H9 (cell line): ENCODE measurements around the gene NADSYN1. TPM values are rescaled to one million over a fixed set of nuclear protein-coding genes. Genes with fewer than 3 reads are reported as not detected.

ENCODE experiments used
- DNase-seq: peaks from one replicate; pipeline ENCODE4 v3.0.0-alpha.2; 2017
- H2AFZ ChIP-seq: one replicate; pipeline ENCODE4 v1.6.1; 2013; ENCODE audit warnings: mild to moderate bottlenecking, low read length, control low read depth, moderate library complexity
- H2AK5ac ChIP-seq: 2 replicates; pipeline ENCODE4 v1.6.1; 2013; ENCODE audit warnings: low read length, control low read depth, mixed read lengths; ENCODE audit not compliant: insufficient read length
- H2BK120ac ChIP-seq: one replicate; pipeline ENCODE4 v1.6.1; 2013; ENCODE audit warnings: low read depth, mild to moderate bottlenecking, low read length, control low read depth, inconsistent platforms; ENCODE audit not compliant: poor library complexity, severe bottlenecking
- H2BK12ac ChIP-seq: 2 replicates; pipeline ENCODE4 v1.6.1; 2013; ENCODE audit warnings: low read length, control low read depth, mixed read lengths, low read depth; ENCODE audit not compliant: insufficient read length
- H2BK15ac ChIP-seq: 2 replicates; pipeline ENCODE4 v1.6.1; 2013; ENCODE audit warnings: low read depth, low read length, control low read depth
- H2BK20ac ChIP-seq: one replicate; pipeline ENCODE4 v1.6.1; 2013; ENCODE audit warnings: low read depth, mild to moderate bottlenecking, low read length, control low read depth, inconsistent platforms; ENCODE audit not compliant: poor library complexity, severe bottlenecking
- H2BK5ac ChIP-seq: 2 replicates; pipeline ENCODE4 v1.6.1; 2013; ENCODE audit warnings: low read length, control low read depth, mixed read lengths; ENCODE audit not compliant: insufficient read length
- H3K14ac ChIP-seq: 2 replicates; pipeline ENCODE4 v1.6.1; 2013; ENCODE audit warnings: low read length, control low read depth; ENCODE audit not compliant: insufficient read depth
- H3K18ac ChIP-seq: 2 replicates; pipeline ENCODE4 v1.6.1; 2013; ENCODE audit warnings: low read depth, mild to moderate bottlenecking, mixed read lengths, low read length, control low read depth; ENCODE audit not compliant: insufficient read length
- H3K23ac ChIP-seq: 2 replicates; pipeline ENCODE4 v1.6.1; 2013; ENCODE audit warnings: low read length, control low read depth, mixed read lengths, low read depth; ENCODE audit not compliant: insufficient read length
- H3K23me2 ChIP-seq: 2 replicates; pipeline ENCODE4 v1.6.1; 2013; ENCODE audit warnings: low read depth, mild to moderate bottlenecking, mixed read lengths, low read length, control low read depth; ENCODE audit not compliant: insufficient read length, poor library complexity, severe bottlenecking
- H3K27ac ChIP-seq: 2 replicates; pipeline ENCODE4 v1.5.1; 2013; ENCODE audit warnings: low read length, control low read depth, mixed read lengths, low read depth; ENCODE audit not compliant: insufficient read length
- H3K27me3 ChIP-seq: 2 replicates; pipeline ENCODE4 v1.6.1; 2013; ENCODE audit warnings: low read length, control low read depth, inconsistent platforms; ENCODE audit not compliant: insufficient read depth
- H3K4ac ChIP-seq: 2 replicates; pipeline ENCODE4 v1.6.1; 2013; ENCODE audit warnings: low read depth, mild to moderate bottlenecking, control low read depth, inconsistent platforms, low read length, moderate library complexity
- H3K4me1 ChIP-seq: 2 replicates; pipeline ENCODE4 v1.6.1; 2013; ENCODE audit warnings: low read length, control low read depth, inconsistent platforms; ENCODE audit not compliant: insufficient read depth
- H3K4me2 ChIP-seq: 2 replicates; pipeline ENCODE4 v1.6.1; 2013; ENCODE audit warnings: low read length, control low read depth, mixed read lengths; ENCODE audit not compliant: insufficient read length, insufficient read depth
- H3K56ac ChIP-seq: 2 replicates; pipeline ENCODE4 v1.6.1; 2013; ENCODE audit warnings: low read depth, mild to moderate bottlenecking, mixed read lengths, low read length, control low read depth; ENCODE audit not compliant: insufficient read length
- H3K79me1 ChIP-seq: 2 replicates; pipeline ENCODE4 v1.6.1; 2013; ENCODE audit warnings: low read depth, mild to moderate bottlenecking, moderate library complexity, low read length, control low read depth, inconsistent platforms; ENCODE audit not compliant: insufficient read depth, poor library complexity, severe bottlenecking
- H3K79me2 ChIP-seq: 2 replicates; pipeline ENCODE4 v1.6.1; 2013; ENCODE audit warnings: low read length, control low read depth, inconsistent platforms; ENCODE audit not compliant: insufficient read depth
- H3K9ac ChIP-seq: 2 replicates; pipeline ENCODE4 v1.6.1; 2013; ENCODE audit warnings: low read length, control low read depth, mixed read lengths; ENCODE audit not compliant: insufficient read length; ENCODE audit errors: extremely low read depth
- H3K9me3 ChIP-seq: one replicate; pipeline ENCODE4 v1.6.1; 2013; ENCODE audit warnings: low read depth, low read length, inconsistent platforms; ENCODE audit not compliant: control insufficient read depth
- H3T11ph ChIP-seq: one replicate; pipeline ENCODE4 v1.6.1; 2013; ENCODE audit warnings: mild to moderate bottlenecking, low read length, control low read depth, inconsistent platforms
- H4K20me1 ChIP-seq: one replicate; pipeline ENCODE4 v1.6.1; 2013; ENCODE audit not compliant: control insufficient read depth, insufficient read length, insufficient read depth
- H4K5ac ChIP-seq: 2 replicates; pipeline ENCODE4 v1.6.1; 2013; ENCODE audit warnings: low read depth, mild to moderate bottlenecking, mixed read lengths, low read length, control low read depth; ENCODE audit not compliant: insufficient read length
- H4K8ac ChIP-seq: replicated peaks from 2 replicates; pipeline ENCODE4 v1.6.1; 2013; ENCODE audit warnings: low read length, control low read depth, mixed read lengths, low read depth; ENCODE audit not compliant: insufficient read length
- H4K91ac ChIP-seq: 2 replicates; pipeline ENCODE4 v1.6.1; 2013; ENCODE audit warnings: low read depth, mild to moderate bottlenecking, moderate library complexity, mixed read lengths, low read length, control low read depth; ENCODE audit not compliant: insufficient read length
- H3K27ac Mint-ChIP-seq, 3 experiments: 2 replicates in 2 of 3; 3 replicates in 1 of 3; pipeline ENCODE4 v1.8.0; 2020 to 2021; ENCODE audit warnings: mixed read lengths in 3 of 3, mild to moderate bottlenecking in 1 of 3, moderate library complexity in 1 of 3
- H3K27me3 Mint-ChIP-seq: 2 replicates; pipeline ENCODE4 v1.8.0; 2021; ENCODE audit warnings: low read depth, mild to moderate bottlenecking, moderate library complexity, mixed read lengths
- H3K36me3 Mint-ChIP-seq, 3 experiments: 2 replicates in 2 of 3; 3 replicates in 1 of 3; pipeline ENCODE4 v1.8.0; 2020 to 2021; ENCODE audit warnings: low read depth in 3 of 3, mixed read lengths in 3 of 3; ENCODE audit not compliant: insufficient read depth in 1 of 3
- H3K4me1 Mint-ChIP-seq, 2 experiments: 2 replicates each; pipeline ENCODE4 v1.8.0; 2020; ENCODE audit warnings: mixed read lengths in 2 of 2
- H3K4me3 Mint-ChIP-seq, 2 experiments: 2 replicates in 1 of 2; 3 replicates in 1 of 2; pipeline ENCODE4 v1.8.0; 2020 to 2021; ENCODE audit warnings: mild to moderate bottlenecking in 2 of 2, mixed read lengths in 2 of 2, moderate library complexity in 1 of 2
- H3K9me3 Mint-ChIP-seq, 2 experiments: 2 replicates in 1 of 2; 3 replicates in 1 of 2; pipeline ENCODE4 v1.8.0; 2020; ENCODE audit warnings: mild to moderate bottlenecking in 2 of 2, mixed read lengths in 2 of 2, moderate library complexity in 1 of 2
- CTCF ChIP-seq: fragments of 200-600 bp; sonication (generic); conservative IDR thresholded peaks from 3 replicates; pipeline ENCODE4 v1.8.0; 2021; ENCODE audit warnings: antibody characterized with exemption, mild to moderate bottlenecking
- WGBS: extraction: QIAGEN DNeasy Blood & Tissue Kit; methylation state at CpG from one replicate; pipeline ENCODE4 v1.1.7; 2013; ENCODE audit warnings: missing lambda C conversion rate, low lambda C conversion rate, mixed read lengths; ENCODE audit not compliant: insufficient read length; ENCODE audit errors: extremely low coverage; 5-methylcytosine and 5-hydroxymethylcytosine counted together
- total RNA-seq: library from RNA; stranded (reverse); gene quantifications from 2 replicates; pipeline ENCODE4 v1.2.1, GENCODE V29; 2021

NADSYN1 gene
- total RNA-seq, 1 experiment from 2014 or later = 44.2 TPM

GRCh38 chr11:71452199-71453036 is 585 bp upstream of the NADSYN1 start:
- Mint-ChIP-seq H3K27me3 (no peaks in the 10 kb centered on the region), H3K27ac (peak overlapping the region in 2 of 3 experiments; percentile 46 to 71; a peak in 4 of 7 replicates), H3K36me3 (peaks cover 3 to 30% (median 19%) of the 10 kb centered on the region in 3 experiments; a peak in 6 of 7 replicates), H3K9me3 (no peaks in the 10 kb centered on the region; a peak in 1 of 5 replicates), H3K4me1 (peaks cover 31 to 40% of the 10 kb centered on the region in 2 experiments), H3K4me3 (peak overlapping the region; percentile 82)
- Histone ChIP-seq H4K8ac (no peak overlapping the region), H3K27me3 (no peaks in the 10 kb centered on the region), H3K23ac (no peak overlapping the region), H3K4me2 (peak overlapping the region; percentile 88), H2AFZ (no peak overlapping the region), H2BK5ac (no peak overlapping the region), H3T11ph (no peak overlapping the region), H3K27ac (no peak overlapping the region), H3K79me1 (peaks cover 4% of the 10 kb centered on the region), H4K91ac (no peak overlapping the region), H3K4me1 (peaks cover 4% of the 10 kb centered on the region; the same call in 1 of the 2 replicates), H4K20me1 (no peaks in the 10 kb centered on the region), H3K18ac (peak overlapping the region; percentile 43), H2BK12ac (no peak overlapping the region), H4K5ac (no peak overlapping the region), H3K4ac (no peak overlapping the region), H2BK15ac (no peak overlapping the region), H3K23me2 (peaks cover 23% of the 10 kb centered on the region), H3K56ac (no peak overlapping the region), H3K9me3 (no peaks in the 10 kb centered on the region), H2BK20ac (no peak overlapping the region), H3K79me2 (peaks cover 4% of the 10 kb centered on the region; the same call in 1 of the 2 replicates), H3K9ac (peak overlapping the region; percentile 18), H2BK120ac (no peak overlapping the region), H2AK5ac (no peak overlapping the region), H3K14ac (no peak overlapping the region)
- TF ChIP-seq CTCF = no peak
- peak; percentile 52 for DNase-seq
- no CpG with 5 or more reads among the region's 40 CpGs for WGBS
